Fibroblast of pulmonary artery (primary cell): ENCODE measurements around the gene NUDT14.

Experiments
- DNase-seq: peaks from one replicate; pipeline ENCODE4 v3.0.0-alpha.2; 2010; ENCODE audit warnings: low read depth
- H3K4me3 ChIP-seq: replicated peaks from 2 replicates; pipeline ENCODE4 v1.5.1; 2011; ENCODE audit warnings: low read depth, mild to moderate bottlenecking, control low read depth, low read length, moderate library complexity
- TF ChIP-seq, protein P1 (sequence below): IDR thresholded peaks from 2 replicates; pipeline ENCODE4 v1.5.1; 2011; ENCODE audit warnings: mild to moderate bottlenecking, control low read depth, low read length, inconsistent platforms; ENCODE audit errors: missing control alignments

The NUDT14 gene

DNA sequence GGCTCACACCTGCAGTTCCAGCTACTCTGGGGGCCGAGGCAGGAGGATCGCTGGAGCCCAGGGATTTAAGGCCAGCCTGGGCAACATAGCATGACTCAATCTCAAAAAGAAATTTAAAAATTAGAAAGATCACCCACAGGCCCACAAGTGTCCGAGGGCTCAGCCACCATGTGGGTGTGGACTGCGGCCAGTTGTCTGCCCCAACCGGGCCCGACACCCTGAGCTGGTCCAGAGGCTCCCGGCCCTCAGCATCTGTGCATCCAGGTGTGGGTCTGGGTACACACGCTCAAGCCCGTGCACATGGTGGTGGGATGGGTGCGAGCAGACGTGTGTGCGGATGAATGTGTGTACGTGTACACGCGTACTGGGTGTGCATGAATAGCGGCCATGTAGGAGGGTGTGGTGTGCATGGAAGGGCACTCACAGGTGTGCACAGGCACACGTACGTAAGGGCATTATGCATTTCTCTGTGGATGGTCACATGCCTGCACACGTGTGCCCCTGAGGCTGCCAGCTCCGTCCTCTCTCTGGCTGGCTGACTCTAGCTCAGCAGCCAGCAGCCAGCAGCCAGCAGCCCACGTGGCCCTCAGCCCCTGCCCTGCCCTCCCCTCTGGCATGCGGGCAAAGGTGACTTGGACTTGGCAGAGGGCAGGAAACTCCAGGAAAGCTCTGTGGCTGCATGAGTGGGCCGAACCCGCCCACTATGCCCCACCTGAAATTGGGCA, 23.3 kb upstream of the NUDT14 start:
- TF ChIP-seq, protein P1, sequence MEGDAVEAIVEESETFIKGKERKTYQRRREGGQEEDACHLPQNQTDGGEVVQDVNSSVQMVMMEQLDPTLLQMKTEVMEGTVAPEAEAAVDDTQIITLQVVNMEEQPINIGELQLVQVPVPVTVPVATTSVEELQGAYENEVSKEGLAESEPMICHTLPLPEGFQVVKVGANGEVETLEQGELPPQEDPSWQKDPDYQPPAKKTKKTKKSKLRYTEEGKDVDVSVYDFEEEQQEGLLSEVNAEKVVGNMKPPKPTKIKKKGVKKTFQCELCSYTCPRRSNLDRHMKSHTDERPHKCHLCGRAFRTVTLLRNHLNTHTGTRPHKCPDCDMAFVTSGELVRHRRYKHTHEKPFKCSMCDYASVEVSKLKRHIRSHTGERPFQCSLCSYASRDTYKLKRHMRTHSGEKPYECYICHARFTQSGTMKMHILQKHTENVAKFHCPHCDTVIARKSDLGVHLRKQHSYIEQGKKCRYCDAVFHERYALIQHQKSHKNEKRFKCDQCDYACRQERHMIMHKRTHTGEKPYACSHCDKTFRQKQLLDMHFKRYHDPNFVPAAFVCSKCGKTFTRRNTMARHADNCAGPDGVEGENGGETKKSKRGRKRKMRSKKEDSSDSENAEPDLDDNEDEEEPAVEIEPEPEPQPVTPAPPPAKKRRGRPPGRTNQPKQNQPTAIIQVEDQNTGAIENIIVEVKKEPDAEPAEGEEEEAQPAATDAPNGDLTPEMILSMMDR = no peak
- H3K4me3 ChIP-seq = no peak overlapping the region
- no peak for DNase-seq

DNA sequence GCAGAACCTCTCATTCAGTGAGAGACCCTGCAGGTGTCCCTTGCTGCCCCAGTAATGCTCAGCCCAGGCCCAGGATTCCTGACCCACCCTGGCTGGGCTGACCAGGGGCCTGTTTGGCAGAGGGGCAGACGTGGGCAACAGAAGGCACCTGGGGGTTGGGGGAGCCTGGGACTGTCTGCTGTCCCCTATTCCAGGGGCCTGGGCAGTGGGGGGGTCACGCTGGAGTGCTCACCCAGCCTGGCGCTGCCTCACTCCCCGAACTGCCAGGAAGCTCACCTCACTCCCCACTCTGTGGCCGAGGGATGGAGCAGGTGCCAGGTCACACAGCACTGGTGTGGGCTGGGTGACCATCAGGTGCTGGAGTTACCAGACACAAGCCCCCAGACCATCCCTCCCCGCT, 22.6 kb upstream of the NUDT14 start:
- TF ChIP-seq, protein P1 = no peak
- no peak overlapping the region for H3K4me3 ChIP-seq
- DNase-seq = no peak

DNA sequence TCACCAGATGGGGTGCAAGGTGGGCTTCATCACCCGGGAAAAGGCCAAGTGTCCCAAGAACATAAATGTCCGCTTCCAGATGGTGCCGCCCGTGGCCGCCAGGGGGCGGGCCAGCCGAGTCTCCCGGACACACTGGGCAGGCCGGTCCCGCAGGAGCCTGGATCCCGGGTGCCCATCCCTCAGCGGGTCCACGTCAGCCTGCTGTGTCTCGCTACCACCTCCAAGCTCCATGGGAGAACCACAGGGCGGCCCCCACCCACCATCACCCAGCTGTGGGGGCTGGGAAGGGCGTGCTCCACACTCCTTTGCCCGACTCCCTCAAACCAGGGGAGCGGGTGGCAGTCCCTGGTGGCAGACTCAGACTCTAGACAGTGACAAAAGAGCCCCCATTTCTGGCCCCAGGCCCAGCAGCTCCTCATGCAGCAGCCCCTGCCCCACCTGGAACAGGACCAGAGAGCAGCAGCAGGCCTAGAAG, 22.0 kb upstream of the NUDT14 start:
- TF ChIP-seq, protein P1 = peak; percentile 78
- no peak overlapping the region for H3K4me3 ChIP-seq
- peak; percentile 63 for DNase-seq

DNA sequence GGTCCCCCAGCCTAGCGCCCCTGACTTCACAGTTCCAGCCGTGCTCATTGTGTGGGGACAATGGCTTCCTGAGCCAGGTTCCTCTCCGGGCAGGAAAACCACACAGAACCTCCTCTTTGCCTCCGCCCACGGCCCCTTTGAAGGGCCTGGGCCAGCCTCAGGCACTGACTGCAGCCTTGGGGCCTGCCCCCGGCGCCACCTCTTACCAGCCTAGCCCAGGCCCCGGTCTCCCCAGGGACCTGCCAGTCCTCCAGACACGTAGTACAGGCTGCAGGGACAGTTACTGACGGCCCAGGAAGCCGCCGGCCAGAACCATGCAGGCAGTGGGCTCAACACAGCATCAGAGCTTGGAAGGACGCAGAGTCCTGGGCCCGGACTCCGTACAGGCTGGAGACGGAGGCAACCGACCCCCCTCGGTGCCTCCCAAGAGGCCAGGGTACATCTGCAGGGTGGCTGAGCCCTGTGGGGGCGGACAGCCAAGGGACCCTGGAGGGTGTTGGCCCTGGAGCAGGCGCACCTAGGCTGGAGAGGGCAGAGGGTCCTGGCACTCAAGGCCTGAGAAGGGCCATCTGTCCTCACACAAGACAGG, 20.9 kb upstream of the NUDT14 start:
- DNase-seq = no peak
- H3K4me3 ChIP-seq = no peak overlapping the region

DNA sequence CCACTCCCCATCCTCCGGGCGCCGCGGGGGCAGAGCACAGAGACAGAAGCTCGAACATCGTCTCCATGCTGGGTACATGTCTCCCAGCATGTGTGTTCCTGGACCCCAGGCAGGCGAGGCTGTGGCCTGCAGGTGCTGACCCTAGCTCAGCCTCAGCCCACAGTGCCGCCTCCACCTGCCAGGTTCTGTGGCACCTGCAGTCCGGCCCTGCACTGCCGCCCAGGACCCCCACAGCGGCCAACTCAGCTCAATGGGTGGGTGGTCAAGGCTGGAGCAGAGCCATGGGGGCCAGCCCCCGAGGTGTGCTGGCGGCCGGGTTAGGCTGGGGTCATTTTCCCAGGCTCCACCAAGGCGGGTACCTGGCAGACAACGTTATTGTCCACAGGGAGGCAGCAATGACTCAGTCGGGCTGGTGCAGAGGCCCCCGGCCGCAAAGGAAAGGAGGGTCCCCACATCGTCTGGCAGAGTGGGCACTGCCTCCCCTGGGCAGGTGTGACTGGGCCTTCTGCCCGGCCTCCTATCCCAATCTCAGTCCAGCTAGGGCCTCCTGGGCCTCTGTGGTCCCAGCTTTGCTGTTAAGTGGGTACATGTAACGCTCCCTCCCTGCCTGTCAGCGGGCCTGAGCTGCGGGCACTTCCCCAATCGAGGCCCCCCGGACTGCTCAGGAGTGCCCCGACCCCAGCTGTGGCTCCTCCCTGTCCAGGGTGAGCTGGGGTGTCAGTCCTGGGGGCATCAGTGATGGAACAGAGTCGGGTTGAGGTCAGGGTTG, 20.2 kb upstream of the NUDT14 start:
- no peak for DNase-seq
- TF ChIP-seq, protein P1 = peak; percentile 1
- H3K4me3 ChIP-seq = no peak overlapping the region

More for the DNA sequence above, 20.9 kb upstream of the NUDT14 start:
- TF ChIP-seq, protein P1 = no peak

DNA sequence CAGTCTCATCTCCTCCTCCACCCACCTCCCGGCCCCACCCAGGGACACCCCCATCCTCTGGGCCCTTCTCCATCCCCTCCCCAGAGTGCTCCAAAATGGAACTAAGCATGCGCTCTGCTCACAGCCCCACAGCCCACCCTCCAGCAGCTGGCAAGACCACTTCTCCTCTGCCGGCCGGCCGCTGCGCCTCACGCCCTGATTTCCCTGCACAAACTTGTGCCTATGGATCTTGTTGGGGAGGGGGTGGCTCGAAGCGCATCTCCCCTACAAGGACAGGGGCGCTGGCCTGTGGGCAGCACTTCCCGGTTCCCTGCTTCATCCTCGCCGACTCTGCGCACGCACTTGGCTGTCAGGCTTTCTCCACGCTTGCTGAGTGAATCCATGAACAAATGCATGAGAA, 19.5 kb upstream of the NUDT14 start:
- no peak overlapping the region for H3K4me3 ChIP-seq
- DNase-seq = no peak
- TF ChIP-seq, protein P1 = no peak
